IMR-90 (cell line): ENCODE results near the gene PHACTR2. TPM values are rescaled to one million over a fixed set of nuclear protein-coding genes. Genes with fewer than 3 reads are reported as not detected.
A peak's percentile ranks its signal among the peaks of the same experiment; 100 is the strongest.

Experiments
- ATAC-seq: fragments of 200-7000 bp; cut with Tn5 transposase; 2 replicates; pipeline ENCODE4 v1.9.1; 2020; ENCODE audit warnings: low read depth, mild to moderate bottlenecking, moderate library complexity
- BruUV-seq: library from RNA; stranded (reverse); fragments of 400-500 nt; replicated peaks from 2 replicates; lab custom pipeline; 2021; lab: Mats Ljungman, UMichigan
- CTCF ChIA-PET: fragments of 300-600 bp; formaldehyde crosslinking; extraction: SDS; loops from one replicate; lab custom pipeline; 2021; ENCODE audit warnings: antibody characterized with exemption; lab: Yijun Ruan, JAX
- POLR2A ChIA-PET: fragments of 300-600 bp; sonication (Branson Sonifier 250); formaldehyde crosslinking; loops from one replicate; lab custom pipeline; 2022; ENCODE audit warnings: antibody characterized with exemption; ENCODE audit not compliant: unreplicated experiment; lab: Charles Lee
- DNase-seq: peaks from one replicate; pipeline ENCODE4 v3.0.0; 2013
- H2AFZ ChIP-seq: replicated peaks from 2 replicates; pipeline ENCODE3; 2013; ENCODE audit warnings: low read length, mild to moderate bottlenecking; ENCODE audit not compliant: poor library complexity
- H2AK5ac ChIP-seq: 2 replicates; pipeline ENCODE4 v1.6.1; 2013; ENCODE audit warnings: low read depth, low read length, inconsistent platforms
- H2AK9ac ChIP-seq: replicated peaks from 2 replicates; pipeline ENCODE3; 2013; ENCODE audit warnings: mild to moderate bottlenecking, low read depth, low read length, moderate library complexity; ENCODE audit not compliant: poor library complexity
- H2BK120ac ChIP-seq: 2 replicates; pipeline ENCODE4 v1.6.1; 2013; ENCODE audit warnings: low read depth, low read length, inconsistent platforms
- H2BK15ac ChIP-seq: 3 replicates; pipeline ENCODE4 v1.6.1; 2013; ENCODE audit warnings: low read depth, low read length, inconsistent platforms
- H2BK20ac ChIP-seq: 2 replicates; pipeline ENCODE4 v1.6.1; 2013; ENCODE audit warnings: low read depth, mild to moderate bottlenecking, inconsistent platforms, low read length, moderate library complexity
- H2BK5ac ChIP-seq: 2 replicates; pipeline ENCODE4 v1.6.1; 2013; ENCODE audit warnings: mild to moderate bottlenecking, low read depth, low read length, inconsistent platforms; ENCODE audit not compliant: poor library complexity, severe bottlenecking
- H3K14ac ChIP-seq: replicated peaks from 2 replicates; pipeline ENCODE4 v1.6.1; 2013; ENCODE audit warnings: low read depth, low read length, inconsistent platforms
- H3K18ac ChIP-seq: 2 replicates; pipeline ENCODE4 v1.6.1; 2013; ENCODE audit warnings: low read depth, low read length, control low read depth
- H3K23ac ChIP-seq: 2 replicates; pipeline ENCODE4 v1.6.1; 2013; ENCODE audit warnings: low read depth, low read length, inconsistent platforms
- H3K27ac ChIP-seq: 2 replicates; pipeline ENCODE4 v1.5.1; 2013; ENCODE audit warnings: mild to moderate bottlenecking, control low read depth, low read length; ENCODE audit not compliant: insufficient read depth
- H3K27me3 ChIP-seq: 2 replicates; pipeline ENCODE4 v1.6.1; 2013; ENCODE audit warnings: low read length; ENCODE audit not compliant: control insufficient read depth, insufficient read depth
- H3K36me3 ChIP-seq: 2 replicates; pipeline ENCODE4 v1.6.1; 2013; ENCODE audit warnings: low read length, mixed read lengths; ENCODE audit not compliant: control insufficient read depth, insufficient read depth
- H3K4ac ChIP-seq: 2 replicates; pipeline ENCODE4 v1.6.1; 2013; ENCODE audit warnings: low read depth, low read length, inconsistent platforms
- H3K4me1 ChIP-seq: 2 replicates; pipeline ENCODE4 v1.6.1; 2013; ENCODE audit warnings: low read length, mixed read lengths; ENCODE audit not compliant: control insufficient read depth, insufficient read depth
- H3K4me2 ChIP-seq: 2 replicates; pipeline ENCODE4 v1.6.1; 2013; ENCODE audit warnings: low read depth, mild to moderate bottlenecking, control low read depth, low read length, moderate library complexity
- H3K4me3 ChIP-seq: 2 replicates; pipeline ENCODE4 v1.5.1; 2013; ENCODE audit warnings: low read depth, mild to moderate bottlenecking, control low read depth, low read length, moderate library complexity; ENCODE audit not compliant: insufficient read depth
- H3K56ac ChIP-seq: 2 replicates; pipeline ENCODE4 v1.6.1; 2013; ENCODE audit warnings: low read length, inconsistent platforms; ENCODE audit not compliant: insufficient read depth; ENCODE audit errors: extremely low read depth
- H3K79me1 ChIP-seq, 2 experiments: 2 replicates each; pipeline ENCODE4 v1.6.1; 2013; ENCODE audit warnings: low read length in 2 of 2, inconsistent platforms in 1 of 2, low read depth in 1 of 2
- H3K9ac ChIP-seq: 2 replicates; pipeline ENCODE4 v1.6.1; 2013; ENCODE audit warnings: low read depth, low read length, control low read depth
- H3K9me1 ChIP-seq: 2 replicates; pipeline ENCODE4 v1.6.1; 2013; ENCODE audit warnings: low read length, inconsistent platforms; ENCODE audit not compliant: insufficient read depth
- H3K9me3 ChIP-seq: 2 replicates; pipeline ENCODE4 v1.6.1; 2013; ENCODE audit warnings: low read length; ENCODE audit not compliant: control insufficient read depth, insufficient read depth
- H4K20me1 ChIP-seq: 2 replicates; pipeline ENCODE4 v1.6.1; 2013; ENCODE audit warnings: low read length, inconsistent platforms; ENCODE audit not compliant: insufficient read depth
- H4K5ac ChIP-seq: 2 replicates; pipeline ENCODE4 v1.6.1; 2013; ENCODE audit warnings: mild to moderate bottlenecking, low read depth, low read length, control low read depth
- H4K8ac ChIP-seq, 2 experiments: 2 replicates each; pipeline ENCODE4 v1.6.1; 2013; ENCODE audit warnings: low read depth in 2 of 2, low read length in 2 of 2, control low read depth in 1 of 2, inconsistent platforms in 1 of 2
- H4K91ac ChIP-seq: 2 replicates; pipeline ENCODE4 v1.6.1; 2013; ENCODE audit warnings: low read depth, low read length, inconsistent platforms; ENCODE audit not compliant: insufficient read depth
- CEBPB ChIP-seq: IDR thresholded peaks from 2 replicates; pipeline ENCODE4 v1.6.1; 2012; ENCODE audit warnings: low read depth, low read length, improper control_type of control experiment
- CHD1 ChIP-seq: IDR thresholded peaks from 2 replicates; pipeline ENCODE4 v1.6.1; 2012; ENCODE audit warnings: low read depth, low read length, improper control_type of control experiment
- FOS ChIP-seq: fragments of 150-350 bp; IDR thresholded peaks from 2 replicates; pipeline ENCODE4 v1.6.1; 2016; ENCODE audit warnings: low read depth, low read length
- WGBS, 2 experiments: methylation state at CpG; one replicate each; pipeline versions ENCODE4 v1.1.5 to v1.1.7; 2013; ENCODE audit warnings: missing lambda C conversion rate in 2 of 2; ENCODE audit not compliant: insufficient read length in 1 of 2; ENCODE audit errors: extremely low coverage in 2 of 2; 5-methylcytosine and 5-hydroxymethylcytosine counted together
- dilution Hi-C: fragments of 300-500 bp; cut with HindIII; formaldehyde crosslinking; loops from one replicate; pipeline ENCODE4 v1.14.3; 2018; ENCODE audit warnings: low sequenced_read_pairs; ENCODE audit not compliant: unreplicated experiment
- in situ Hi-C: fragments of 300-500 bp; cut with MboI; formaldehyde crosslinking; loops from 3 replicates; pipeline ENCODE4 v1.14.3; 2019; ENCODE audit warnings: low sequenced_read_pairs, inconsistent platforms, mixed read lengths
- intact Hi-C: fragments of 100-400 bp; cut with micrococcal nuclease; formaldehyde crosslinking; loops from 2 replicates; pipeline ENCODE4 v1.10.0; 2022
- polyA plus RNA-seq, 3 experiments: library from polyadenylated mRNA; depleted of rRNA; stranded (reverse); fragments of >200 nt; gene quantifications; 2 replicates each; pipeline ENCODE4 v1.2.3, GENCODE V29; 2012; ENCODE audit warnings: low replicate concordance in 1 of 3
- total RNA-seq: library from RNA; depleted of rRNA; stranded (reverse); fragments of >200 nt; gene quantifications from 2 replicates; pipeline ENCODE4 v1.2.3, GENCODE V29; 2012

Gene PHACTR2
- total and polyA plus RNA-seq, 2 of the 4 experiments (the other 2 are of a cell fraction): 14.5 to 74.2 TPM

DNA sequence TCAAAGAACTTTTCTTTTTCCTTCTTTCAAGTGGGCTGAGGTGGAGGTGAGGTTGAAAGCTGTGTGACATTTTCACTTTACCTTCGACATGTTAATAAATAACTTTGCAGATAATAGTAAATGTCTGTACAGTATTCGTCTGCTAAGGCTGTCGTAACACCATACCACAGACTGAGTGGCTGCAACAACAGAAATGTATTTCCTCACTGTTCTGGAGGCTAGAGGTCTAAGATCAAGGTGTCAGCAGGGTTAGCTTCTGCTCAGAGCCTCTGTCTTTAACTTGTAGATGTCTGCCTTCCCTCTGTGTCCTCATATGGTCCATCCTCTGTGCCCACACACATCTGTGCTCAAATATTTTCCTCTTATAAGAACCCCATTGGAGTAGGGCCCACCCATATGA, 14.9 kb downstream of the PHACTR2 start:
- BruUV-seq: no TSS peak
- ChIA-PET POLR2A (interaction anchor here (0.6 to 0.9 kb wide), 2 partner anchors 14 to 46 kb away, joined by 3 to 4 read pairs; no protein-coding TSS in a partner anchor), CTCF (no interaction called here)
- no peak for DNase-seq
- Histone ChIP-seq H3K18ac (peak overlapping the region; percentile 86), H3K4me3 (no peak overlapping the region), H3K14ac (peak overlapping the region; percentile 76), H3K9me3 (no peaks in the 10 kb centered on the region), H2AFZ (no peak overlapping the region), H3K27me3 (no peaks in the 10 kb centered on the region), H3K79me1 (peaks cover 20 to 80% of the 10 kb centered on the region in 2 experiments), H3K36me3 (peaks cover 3% of the 10 kb centered on the region; the same call in 1 of the 2 replicates), H3K4ac (peak overlapping the region; percentile 77; the same call in 1 of the 2 replicates), H3K9ac (no peak overlapping the region), H2BK120ac (peak overlapping the region; percentile 41; the same call in 1 of the 2 replicates), H4K5ac (peak overlapping the region; percentile 81; the same call in 1 of the 2 replicates), H4K8ac (peak overlapping the region in 1 of 2 experiments; percentile 53; a peak in 1 of 4 replicates), H2AK5ac (peak overlapping the region; percentile 55; the same call in 1 of the 2 replicates), H3K9me1 (peaks cover 5% of the 10 kb centered on the region; the same call in 1 of the 2 replicates), H3K27ac (peak overlapping the region; percentile 15; the same call in 1 of the 2 replicates), H3K23ac (peak overlapping the region; percentile 74; the same call in 1 of the 2 replicates), H2BK5ac (no peak overlapping the region), H3K4me1 (peaks cover 21% of the 10 kb centered on the region), H2BK20ac (0 out of 2 replicates have a peak overlapping the region, but pooled peaks have one; percentile 8), H4K91ac (no peak overlapping the region), H2AK9ac (no peak overlapping the region), H4K20me1 (peaks cover 14% of the 10 kb centered on the region; the same call in 1 of the 2 replicates), H3K56ac (no peak overlapping the region), H2BK15ac (no peak overlapping the region; the same call in 2 of the 3 replicates), H3K4me2 (peak overlapping the region; percentile 28; the same call in 1 of the 2 replicates)
- intact Hi-C loops (no loop called here), dilution Hi-C loops (no loop called here), in situ Hi-C loops (no loop called here)
- no CpG with 5 or more reads among the region's 3 CpGs for WGBS, 2 experiments
- TF ChIP-seq CHD1 (no peak), CEBPB (peak; percentile 9; the same call in 1 of the 2 replicates), FOS (no peak)
- no peak for ATAC-seq
